ENCODE data around the gene LETM1.

- TF ChIP-seq POLR2AphosphoS5 (IDR thresholded peaks at IDR 0.05; ENCODE audit: low read depth, low read length) (no peak), POLR2A (IDR thresholded peaks at IDR 0.05; ENCODE audit: low read depth, low read length) (no peak; the same call in 1 of the 2 replicates), TAF1 (IDR thresholded peaks at IDR 0.05; ENCODE audit: low read depth, low read length) (no peak), SPI1 (IDR thresholded peaks at IDR 0.05; ENCODE audit: low read depth, low read length) (no peak), POU2F2 (IDR thresholded peaks at IDR 0.05; ENCODE audit: low read depth, low read length) (no peak), PAX5 (IDR thresholded peaks at IDR 0.05; ENCODE audit: insufficient read depth, low read length, severe bottlenecking) (no peak)
Measured at GRCh38 chr4:1855333-1856070, 454 bp downstream of the LETM1 start.
